Tibial nerve (tissue), 4 donors: ENCODE data around the gene SOCS7. TPM values are rescaled to one million over a fixed set of nuclear protein-coding genes. Genes with fewer than 3 reads are reported as not detected.

Experiments
- DNase-seq, 2 donors: peaks; one replicate each; pipeline ENCODE4 v3.0.0-alpha.2; 2019; ENCODE audit warnings: low spot score in 2 of 2
- H3K27ac ChIP-seq, 4 donors: fragments of 200-600 bp; sonication (generic) in 3 of 4; one replicate each; pipeline ENCODE4 v1.5.1; 2017 to 2019; ENCODE audit warnings: mild to moderate bottlenecking in 1 of 4
- H3K27me3 ChIP-seq, 2 donors: fragments of 200-600 bp; sonication (generic) in 1 of 2; one replicate each; pipeline versions ENCODE4 v1.5.1 to v1.6.0; 2017 to 2019
- H3K36me3 ChIP-seq, 3 donors: fragments of 200-600 bp; sonication (generic); one replicate each; pipeline ENCODE4 v1.5.1; 2018 to 2019
- H3K4me1 ChIP-seq, 4 donors: fragments of 200-600 bp; sonication (generic) in 3 of 4; one replicate each; pipeline ENCODE4 v1.5.1; 2017 to 2019
- H3K4me3 ChIP-seq, 4 donors: fragments of 200-600 bp; sonication (generic) in 3 of 4; one replicate each; pipeline ENCODE4 v1.5.1; 2017 to 2019; ENCODE audit warnings: mild to moderate bottlenecking in 1 of 4, moderate library complexity in 1 of 4
- H3K9me3 ChIP-seq, 4 donors: fragments of 200-600 bp; sonication (generic) in 3 of 4; one replicate each; pipeline ENCODE4 v1.5.1; 2017 to 2019
- CTCF ChIP-seq, 5 experiments: fragments of 200-600 bp in 3 of 5; fragments of 450-650 bp in 2 of 5; sonication (generic) in 3 of 5; IDR thresholded peaks; one replicate each; pipeline ENCODE4 v1.5.1; 2016 to 2019; ENCODE audit warnings: antibody characterized with exemption in 5 of 5, mild to moderate bottlenecking in 3 of 5, moderate library complexity in 2 of 5
- EP300 ChIP-seq, 2 donors: sonication (generic); formaldehyde crosslinking; IDR thresholded peaks; one replicate each; pipeline ENCODE4 v1.6.1; 2017; ENCODE audit warnings: antibody characterized with exemption in 2 of 2, mild to moderate bottlenecking in 1 of 2
- POLR2A ChIP-seq, 2 donors: fragments of 450-650 bp; IDR thresholded peaks; one replicate each; pipeline ENCODE4 v1.6.1; 2017; ENCODE audit warnings: antibody characterized with exemption in 2 of 2, mild to moderate bottlenecking in 2 of 2, moderate library complexity in 2 of 2
- WGBS, 2 donors: methylation state at CpG; one replicate each; pipeline ENCODE4 v1.1.5; 2018; 5-methylcytosine and 5-hydroxymethylcytosine counted together
- total RNA-seq, 4 donors: library from RNA; depleted of rRNA; stranded (reverse); fragments of >200 nt; gene quantifications; one replicate each; pipeline ENCODE4 v1.1.0, GENCODE V29; 2016

SOCS7 gene
- total RNA-seq, 4 donors from 2014 or later = 14.7 to 26.4 (median 17.8) TPM

GRCh38 chr17:38395090-38395489 is 43.4 kb downstream of the SOCS7 start:
- no peak for TF ChIP-seq EP300 (IDR thresholded peaks at IDR 0.05)
- no peak for TF ChIP-seq CTCF (IDR thresholded peaks at IDR 0.05)
- TF ChIP-seq POLR2A (IDR thresholded peaks at IDR 0.05) = no peak
- Histone ChIP-seq H3K27me3 (no peaks in the 10 kb centered on the region), H3K4me1 (no peaks in the 10 kb centered on the region), H3K9me3 (no peaks in the 10 kb centered on the region), H3K27ac (no peak overlapping the region), H3K36me3 (peaks cover 0 to 55% (median 10%) of the 10 kb centered on the region in 3 donors), H3K4me3 (no peak overlapping the region)
- no peak for DNase-seq
- 73 to 82% methylated on average over 4 of the region's 4 CpGs for WGBS, 2 donors

DNA sequence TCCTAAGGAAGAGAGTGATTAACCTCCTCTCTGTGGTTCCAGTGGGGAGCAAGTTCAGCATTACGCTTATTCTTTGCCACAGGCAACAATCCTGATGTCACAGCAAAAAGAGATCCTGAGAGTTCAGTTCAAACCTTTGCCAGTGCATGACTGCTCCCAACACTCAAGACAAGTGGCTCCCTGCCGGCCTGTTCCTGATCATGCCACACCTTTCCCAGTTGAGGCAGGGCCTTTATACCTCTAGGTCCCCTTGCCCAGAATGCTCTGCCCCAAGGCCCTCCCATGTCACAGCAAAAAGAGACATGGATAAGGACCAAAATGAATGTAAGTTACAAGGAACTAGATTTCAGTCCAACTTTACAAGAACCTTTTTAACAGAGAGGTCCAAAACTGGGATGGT is 45.6 kb downstream of the SOCS7 start:
- Histone ChIP-seq H3K36me3 (peaks cover 0 to 76% (median 10%) of the 10 kb centered on the region in 3 donors), H3K4me3 (no peak overlapping the region), H3K27me3 (no peaks in the 10 kb centered on the region), H3K4me1 (no peaks in the 10 kb centered on the region), H3K9me3 (no peaks in the 10 kb centered on the region), H3K27ac (no peak overlapping the region)
- TF ChIP-seq POLR2A (IDR thresholded peaks at IDR 0.05) = no peak
- no peak for TF ChIP-seq EP300 (IDR thresholded peaks at IDR 0.05)
- no peak for TF ChIP-seq CTCF (IDR thresholded peaks at IDR 0.05)
- no peak for DNase-seq
- 89 to 97% methylated on average over 2 of the region's 2 CpGs for WGBS, 2 donors

- no peak overlapping the region for H3K27ac ChIP-seq
- no peak overlapping the region for H3K4me3 ChIP-seq
- H3K9me3 ChIP-seq = no peaks in the 10 kb centered on the region
- no peak for DNase-seq
- H3K36me3 ChIP-seq = peaks cover 0 to 83% (median 10%) of the 10 kb centered on the region in 3 donors
- no peaks in the 10 kb centered on the region for H3K27me3 ChIP-seq
- H3K4me1 ChIP-seq = peaks cover 0 to 4% (median 0%) of the 10 kb centered on the region in 4 donors
- TF ChIP-seq POLR2A (IDR thresholded peaks at IDR 0.05) (no peak), EP300 (IDR thresholded peaks at IDR 0.05) (no peak), CTCF (IDR thresholded peaks at IDR 0.05) (no peak)
- WGBS, 2 donors = 83 to 84% methylated on average over 6 of the region's 6 CpGs
Observed at GRCh38 chr17:38400286-38400685, 48.6 kb downstream of the SOCS7 start.

- no peak for TF ChIP-seq CTCF (IDR thresholded peaks at IDR 0.05)
- TF ChIP-seq EP300 (IDR thresholded peaks at IDR 0.05) = no peak
- no peak for TF ChIP-seq POLR2A (IDR thresholded peaks at IDR 0.05)
- Histone ChIP-seq H3K27ac (no peak overlapping the region), H3K9me3 (no peaks in the 10 kb centered on the region), H3K4me3 (no peak overlapping the region), H3K36me3 (peaks cover 0 to 71% (median 2%) of the 10 kb centered on the region in 3 donors), H3K4me1 (peaks cover 0 to 4% (median 0%) of the 10 kb centered on the region in 4 donors), H3K27me3 (no peaks in the 10 kb centered on the region)
- DNase-seq = no peak
- WGBS, 2 donors = 80 to 83% methylated on average over 4 of the region's 4 CpGs
Observed at GRCh38 chr17:38401459-38401858, 49.8 kb downstream of the SOCS7 start.

DNA sequence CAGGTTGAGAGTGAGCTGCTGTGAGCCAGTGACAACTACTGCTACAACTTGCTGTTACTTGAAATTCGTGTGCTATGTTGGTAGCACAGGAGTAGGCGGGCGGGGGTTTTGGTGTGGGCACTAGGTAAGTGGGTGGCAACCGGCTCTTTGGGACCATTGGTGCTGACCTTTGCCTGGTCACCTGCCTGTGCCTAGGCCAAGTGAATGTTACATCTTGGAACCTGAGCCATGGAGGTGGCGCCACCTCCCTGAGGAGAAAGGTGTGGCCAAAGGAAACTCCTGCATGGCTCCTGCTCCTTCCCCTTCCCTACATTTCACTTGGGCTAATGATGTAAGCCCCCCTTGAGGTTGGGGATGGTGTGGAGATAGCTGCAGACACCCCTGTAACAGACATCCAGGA is 51.3 kb downstream of the SOCS7 start:
- no peaks in the 10 kb centered on the region for H3K27me3 ChIP-seq
- H3K4me1 ChIP-seq = peaks cover 0 to 4% (median 0%) of the 10 kb centered on the region in 4 donors
- DNase-seq = no peak
- whole genome bisulfite sequencing, 2 donors = 83 to 88% methylated on average over 5 of the region's 5 CpGs
- H3K36me3 ChIP-seq = peaks cover 0 to 57% (median 0%) of the 10 kb centered on the region in 3 donors
- no peaks in the 10 kb centered on the region for H3K9me3 ChIP-seq
- H3K27ac ChIP-seq = no peak overlapping the region
- TF ChIP-seq EP300 (IDR thresholded peaks at IDR 0.05) = no peak
- TF ChIP-seq CTCF (IDR thresholded peaks at IDR 0.05) = no peak
- TF ChIP-seq POLR2A (IDR thresholded peaks at IDR 0.05) = no peak
- no peak overlapping the region for H3K4me3 ChIP-seq
